Glutamatergic neuron (in vitro differentiated cells): ENCODE results near the gene RNF148. TPM values are rescaled to one million over a fixed set of nuclear protein-coding genes. Genes with fewer than 3 reads are reported as not detected.

Experiments used
- DNase-seq: peaks from one replicate; pipeline ENCODE4 v3.0.0; 2022
- H3K27ac Mint-ChIP-seq: one replicate; pipeline ENCODE4 v1.8.0; 2020; ENCODE audit warnings: mild to moderate bottlenecking, mixed read lengths, inconsistent platforms; ENCODE audit not compliant: unreplicated experiment
- H3K27me3 Mint-ChIP-seq: one replicate; pipeline ENCODE4 v1.8.0; 2020; ENCODE audit warnings: mild to moderate bottlenecking, moderate library complexity, mixed read lengths, inconsistent platforms; ENCODE audit not compliant: unreplicated experiment
- H3K36me3 Mint-ChIP-seq: one replicate; pipeline ENCODE4 v1.8.0; 2020; ENCODE audit warnings: mild to moderate bottlenecking, mixed read lengths, inconsistent platforms; ENCODE audit not compliant: unreplicated experiment
- H3K4me1 Mint-ChIP-seq: one replicate; pipeline ENCODE4 v1.8.0; 2020; ENCODE audit warnings: mild to moderate bottlenecking, low read depth, mixed read lengths, inconsistent platforms; ENCODE audit not compliant: unreplicated experiment
- H3K4me3 Mint-ChIP-seq: one replicate; pipeline ENCODE4 v1.8.0; 2020; ENCODE audit warnings: mild to moderate bottlenecking, mixed read lengths, inconsistent platforms; ENCODE audit not compliant: unreplicated experiment
- H3K9me3 Mint-ChIP-seq: one replicate; pipeline ENCODE4 v1.8.0; 2020; ENCODE audit warnings: mild to moderate bottlenecking, moderate library complexity, mixed read lengths, inconsistent platforms; ENCODE audit not compliant: unreplicated experiment
- CTCF ChIP-seq: fragments of 200-600 bp; sonication (generic); IDR thresholded peaks from one replicate; pipeline ENCODE4 v1.5.0; 2021; ENCODE audit not compliant: partially characterized antibody, unreplicated experiment
- total RNA-seq: library from RNA; stranded (reverse); fragmentation: NEBNext Ultra II Directional; extraction: Animal tissue kit (Norgen Biotek cat#: 25700); gene quantifications from one replicate; pipeline ENCODE4 v1.2.1, GENCODE V29; 2021; ENCODE audit not compliant: unreplicated experiment

RNF148 gene
- total RNA-seq, 1 donor from 2014 or later = not detected

GRCh38 chr7:122692769-122693309, 9.9 kb downstream of the RNF148 start:
- TF ChIP-seq CTCF = no peak
- no peak overlapping the region for H3K4me3 Mint-ChIP-seq
- peaks cover 5% of the 10 kb centered on the region for H3K9me3 Mint-ChIP-seq
- peaks cover 14% of the 10 kb centered on the region for H3K4me1 Mint-ChIP-seq
- no peak overlapping the region for H3K27ac Mint-ChIP-seq
- H3K36me3 Mint-ChIP-seq = peaks cover 7% of the 10 kb centered on the region
- H3K27me3 Mint-ChIP-seq = peaks cover 5% of the 10 kb centered on the region
- no peak for DNase-seq

- TF ChIP-seq CTCF = no peak
- peaks cover 7% of the 10 kb centered on the region for H3K36me3 Mint-ChIP-seq
- peaks cover 14% of the 10 kb centered on the region for H3K4me1 Mint-ChIP-seq
- H3K9me3 Mint-ChIP-seq = peaks cover 5% of the 10 kb centered on the region
- peaks cover 7% of the 10 kb centered on the region for H3K27me3 Mint-ChIP-seq
- no peak overlapping the region for H3K4me3 Mint-ChIP-seq
- no peak for DNase-seq
- H3K27ac Mint-ChIP-seq = no peak overlapping the region
These were observed 11.0 kb downstream of the RNF148 start for GRCh38 chr7:122691569-122692235.

- DNase-seq = no peak
- no peak overlapping the region for H3K27ac Mint-ChIP-seq
- peaks cover 7% of the 10 kb centered on the region for H3K36me3 Mint-ChIP-seq
- peaks cover 5% of the 10 kb centered on the region for H3K9me3 Mint-ChIP-seq
- peaks cover 5% of the 10 kb centered on the region for H3K27me3 Mint-ChIP-seq
- H3K4me1 Mint-ChIP-seq = peaks cover 5% of the 10 kb centered on the region
- TF ChIP-seq CTCF = no peak
- no peak overlapping the region for H3K4me3 Mint-ChIP-seq
These were observed 13.2 kb downstream of the RNF148 start for GRCh38 chr7:122689346-122690109.

- H3K27ac Mint-ChIP-seq = no peak overlapping the region
- H3K9me3 Mint-ChIP-seq = peaks cover 5% of the 10 kb centered on the region
- TF ChIP-seq CTCF = no peak
- H3K36me3 Mint-ChIP-seq = peaks cover 7% of the 10 kb centered on the region
- H3K4me3 Mint-ChIP-seq = no peak overlapping the region
- no peaks in the 10 kb centered on the region for H3K4me1 Mint-ChIP-seq
- no peak for DNase-seq
- H3K27me3 Mint-ChIP-seq = peaks cover 5% of the 10 kb centered on the region
These were observed 14.2 kb downstream of the RNF148 start for GRCh38 chr7:122688400-122688998.
